Naive thymus-derived CD4-positive, alpha-beta T cell (primary cell): ENCODE measurements around the gene EEF2KMT. TPM values are rescaled to one million over a fixed set of nuclear protein-coding genes. Genes with fewer than 3 reads are reported as not detected.

ENCODE experiments used
- ATAC-seq: fragments of 150-1000 bp; cut with Tn5 transposase; 2 replicates; pipeline ENCODE4 v1.10.0; 2021; ENCODE audit warnings: mild to moderate bottlenecking, moderate library complexity
- CTCF ChIA-PET: fragments of 350-600 bp; sonication (Branson Sonifier 250); formaldehyde crosslinking; loops from one replicate; lab custom pipeline; 2021; ENCODE audit warnings: antibody characterized with exemption; lab: Charles Lee
- POLR2A ChIA-PET: fragments of 350-600 bp; sonication (Branson Sonifier 250); formaldehyde crosslinking; loops from one replicate; lab custom pipeline; 2021; ENCODE audit warnings: antibody characterized with exemption, inconsistent platforms; lab: Charles Lee
- DNase-seq, 9 donors: peaks; one replicate each; pipeline versions ENCODE4 v3.0.0 to v3.0.0-alpha.2; 2020 to 2022; ENCODE audit warnings: mixed read lengths in 1 of 9
- H3K27ac ChIP-seq: one replicate; pipeline ENCODE4 v1.7.0; 2013; ENCODE audit warnings: mild to moderate bottlenecking, low read depth, low read length, moderate library complexity
- H3K27me3 ChIP-seq, 2 donors: one replicate each; pipeline ENCODE4 v1.7.0; 2013; ENCODE audit warnings: low read length in 2 of 2, mild to moderate bottlenecking in 2 of 2, moderate library complexity in 2 of 2; ENCODE audit not compliant: control insufficient read depth in 2 of 2, insufficient read depth in 2 of 2
- H3K36me3 ChIP-seq, 3 experiments: 1 replicate in 2 of 3; 2 replicates in 1 of 3; pipeline ENCODE4 v1.7.0; 2013; ENCODE audit warnings: low read length in 3 of 3, mild to moderate bottlenecking in 3 of 3, moderate library complexity in 1 of 3; ENCODE audit not compliant: insufficient read depth in 3 of 3, control insufficient read depth in 2 of 3
- H3K4me1 ChIP-seq, 2 donors: one replicate each; pipeline ENCODE4 v1.7.0; 2013; ENCODE audit warnings: low read length in 2 of 2, mild to moderate bottlenecking in 2 of 2, moderate library complexity in 1 of 2; ENCODE audit not compliant: control insufficient read depth in 2 of 2, insufficient read depth in 2 of 2
- H3K4me3 ChIP-seq: 2 replicates; pipeline ENCODE4 v1.7.0; 2013; ENCODE audit warnings: mild to moderate bottlenecking, low read length
- H3K9me3 ChIP-seq, 3 experiments: 1 replicate in 2 of 3; 2 replicates in 1 of 3; pipeline ENCODE4 v1.7.0; 2013; ENCODE audit warnings: low read length in 3 of 3; ENCODE audit not compliant: control insufficient read depth in 2 of 3
- H3K27ac Mint-ChIP-seq, 9 donors: one replicate each; pipeline ENCODE4 v1.8.0; 2020 to 2022; ENCODE audit warnings: mixed read lengths in 9 of 9, mild to moderate bottlenecking in 8 of 9, moderate library complexity in 5 of 9, inconsistent platforms in 2 of 9
- H3K27me3 Mint-ChIP-seq, 5 donors: one replicate each; pipeline ENCODE4 v1.8.0; 2021 to 2022; ENCODE audit warnings: mixed read lengths in 5 of 5, mild to moderate bottlenecking in 1 of 5
- H3K36me3 Mint-ChIP-seq, 5 donors: one replicate each; pipeline ENCODE4 v1.8.0; 2020 to 2022; ENCODE audit warnings: mixed read lengths in 5 of 5, mild to moderate bottlenecking in 3 of 5, inconsistent platforms in 1 of 5
- H3K4me1 Mint-ChIP-seq, 7 donors: one replicate each; pipeline ENCODE4 v1.8.0; 2020 to 2022; ENCODE audit warnings: mixed read lengths in 7 of 7, mild to moderate bottlenecking in 3 of 7, inconsistent platforms in 1 of 7
- H3K4me3 Mint-ChIP-seq, 10 donors: one replicate each; pipeline ENCODE4 v1.8.0; 2020 to 2022; ENCODE audit warnings: mild to moderate bottlenecking in 10 of 10, mixed read lengths in 10 of 10, moderate library complexity in 6 of 10, inconsistent platforms in 2 of 10
- H3K9me3 Mint-ChIP-seq, 11 donors: one replicate each; pipeline ENCODE4 v1.8.0; 2020 to 2022; ENCODE audit warnings: mixed read lengths in 11 of 11, mild to moderate bottlenecking in 4 of 11, inconsistent platforms in 1 of 11, moderate library complexity in 1 of 11
- intact Hi-C, 2 donors: fragments of 100-400 bp; cut with micrococcal nuclease; formaldehyde crosslinking; loops; one replicate each; pipeline ENCODE4 v1.15.1; 2023
- polyA plus RNA-seq, 2 donors: library from polyadenylated mRNA; unstranded; fragments of 300-500 nt; fragmentation: Illumina TruSeq; gene quantifications; one replicate each; pipeline ENCODE4 v1.2.3, GENCODE V29; 2021
- total RNA-seq, 6 experiments: library from RNA in 5 of 6; stranded (reverse) in 5 of 6; gene quantifications; 1 replicate in 5 of 6; 2 replicates in 1 of 6; pipeline ENCODE4 v1.2.3 and lab custom pipeline; 2021 to 2026

The EEF2KMT gene
- total and polyA plus RNA-seq, 7 experiments from 2014 or later, result 5.5 to 18.5 (median 11.3) TPM

- intact Hi-C loops, result no loop called here
- Mint-ChIP-seq H3K9me3 (peaks cover 0 to 1% (median 0%) of the 10 kb centered on the region in 11 donors), H3K27ac (no peak overlapping the region), H3K27me3 (peaks cover 0 to 3% (median 0%) of the 10 kb centered on the region in 5 donors), H3K4me3 (no peak overlapping the region), H3K4me1 (peaks cover 19 to 37% (median 31%) of the 10 kb centered on the region in 7 donors), H3K36me3 (no peaks in the 10 kb centered on the region)
- H3K27me3 ChIP-seq, result no peaks in the 10 kb centered on the region
- H3K27ac ChIP-seq, result no peak overlapping the region
- H3K36me3 ChIP-seq, result no peaks in the 10 kb centered on the region
- no peak overlapping the region for H3K4me3 ChIP-seq
- ChIA-PET POLR2A (no interaction called here), CTCF (no interaction called here)
- H3K9me3 ChIP-seq, result no peaks in the 10 kb centered on the region
- ATAC-seq (no peak), DNase-seq (no peak)
- H3K4me1 ChIP-seq, result peaks cover 15 to 17% of the 10 kb centered on the region in 2 donors
These were observed 28.5 kb downstream of the EEF2KMT start for GRCh38 chr16:5069048-5069447.

GRCh38 chr16:5066511-5066910 is 31.1 kb downstream of the EEF2KMT start:
- no peak overlapping the region for H3K27ac Mint-ChIP-seq
- H3K27me3 ChIP-seq, result no peaks in the 10 kb centered on the region
- H3K9me3 ChIP-seq, result no peaks in the 10 kb centered on the region
- CTCF ChIA-PET, result no interaction called here
- ATAC-seq (no peak), DNase-seq (no peak)
- intact Hi-C loops, result no loop called here
- peaks cover 8 to 17% (median 12%) of the 10 kb centered on the region in 7 donors for H3K4me1 Mint-ChIP-seq
- H3K4me3 Mint-ChIP-seq, result no peak overlapping the region
- H3K27me3 Mint-ChIP-seq, result peaks cover 0 to 3% (median 0%) of the 10 kb centered on the region in 5 donors
- no peak overlapping the region for H3K27ac ChIP-seq
- no peaks in the 10 kb centered on the region for H3K36me3 ChIP-seq
- no peaks in the 10 kb centered on the region for H3K36me3 Mint-ChIP-seq
- POLR2A ChIA-PET, result no interaction called here
- H3K4me3 ChIP-seq, result no peak overlapping the region
- H3K4me1 ChIP-seq, result peaks cover 6 to 9% of the 10 kb centered on the region in 2 donors
- H3K9me3 Mint-ChIP-seq, result no peaks in the 10 kb centered on the region

DNA sequence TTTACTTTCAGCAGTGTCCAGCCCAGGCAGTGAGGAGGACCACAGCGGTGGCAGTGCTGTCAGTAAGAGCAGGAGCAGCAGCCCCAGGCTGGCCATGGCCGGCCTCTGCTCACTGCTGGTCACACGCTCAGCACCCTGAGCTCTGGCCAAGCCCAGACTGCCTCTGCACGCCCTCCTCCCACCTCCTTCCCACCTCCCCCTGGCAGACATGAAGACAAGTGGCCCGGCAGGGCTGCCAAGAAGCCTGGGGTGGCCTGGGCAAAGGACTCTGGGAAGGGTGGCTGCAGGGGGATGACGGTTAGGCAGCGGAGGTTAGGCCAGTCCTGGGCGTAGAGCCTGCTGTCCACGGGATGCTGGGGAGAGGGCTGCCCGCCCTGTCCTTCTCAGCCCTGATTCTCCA is 31.8 kb downstream of the EEF2KMT start, which contains the start of gene C16orf89:
C16orf89 (minus strand) TSS at position 144 of the 400 bp plus-strand sequence; CDS start at position 96, 48 bp downstream.
- no peaks in the 10 kb centered on the region for H3K36me3 Mint-ChIP-seq
- no peak for ATAC-seq
- H3K4me3 Mint-ChIP-seq, result no peak within 1 kb of the TSS
- no peak within 1 kb of the TSS for H3K27ac Mint-ChIP-seq
- Histone ChIP-seq H3K4me3 (no peak within 1 kb of the TSS), H3K27ac (no peak within 1 kb of the TSS), H3K27me3 (no peaks in the 10 kb centered on the region), H3K36me3 (no peaks in the 10 kb centered on the region), H3K4me1 (peaks cover 0 to 2% of the 10 kb centered on the region in 2 donors), H3K9me3 (no peaks in the 10 kb centered on the region)
- peaks cover 0 to 3% (median 0%) of the 10 kb centered on the region in 5 donors for H3K27me3 Mint-ChIP-seq
- no peaks in the 10 kb centered on the region for H3K9me3 Mint-ChIP-seq
- H3K4me1 Mint-ChIP-seq, result peaks cover under 1 to 10% (median 6%) of the 10 kb centered on the region in 7 donors
- ChIA-PET CTCF (no interaction called here), POLR2A (no interaction called here)
- DNase-seq, result no peak
- intact Hi-C loops, result no loop called here

- Mint-ChIP-seq H3K4me1 (peaks cover 0 to 5% (median under 1%) of the 10 kb centered on the region in 7 donors), H3K27ac (no peak overlapping the region), H3K9me3 (no peaks in the 10 kb centered on the region), H3K27me3 (peaks cover 0 to 3% (median 0%) of the 10 kb centered on the region in 5 donors), H3K36me3 (no peaks in the 10 kb centered on the region), H3K4me3 (no peak overlapping the region)
- Histone ChIP-seq H3K4me1 (no peaks in the 10 kb centered on the region), H3K4me3 (no peak overlapping the region), H3K27ac (no peak overlapping the region), H3K36me3 (no peaks in the 10 kb centered on the region), H3K27me3 (no peaks in the 10 kb centered on the region), H3K9me3 (no peaks in the 10 kb centered on the region)
- CTCF ChIA-PET, result interaction anchor here (1.4 kb wide), 1 partner anchor 28 kb away, joined by 4 read pairs; no protein-coding TSS in a partner anchor
- DNase-seq (no peak), ATAC-seq (no peak)
- intact Hi-C loops, result no loop called here
- POLR2A ChIA-PET, result interaction anchor here (0.6 kb wide), 1 partner anchor 39 kb away, joined by 3 read pairs; no protein-coding TSS in a partner anchor
These were observed 32.3 kb downstream of the EEF2KMT start for GRCh38 chr16:5065326-5065725.

DNA sequence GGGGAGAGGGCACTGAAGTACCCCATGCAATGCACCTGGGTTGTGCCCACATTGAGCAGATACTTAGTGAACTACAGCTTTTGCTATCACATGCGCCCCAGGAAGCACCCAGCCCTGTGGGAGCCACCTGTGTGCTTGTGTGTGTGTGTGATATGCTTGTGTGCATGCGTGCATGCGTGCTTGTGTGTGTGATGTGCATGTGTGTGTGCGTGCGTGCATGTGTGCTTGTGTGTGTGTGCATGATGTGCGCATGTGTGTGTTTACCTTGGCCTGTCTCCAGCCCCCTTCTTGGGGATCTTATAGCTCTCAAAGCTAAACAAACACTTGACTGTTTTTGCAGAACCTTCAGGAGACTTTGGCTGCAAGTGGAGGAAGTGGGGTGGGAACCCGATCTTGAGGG is 32.7 kb downstream of the EEF2KMT start:
- H3K9me3 Mint-ChIP-seq, result no peaks in the 10 kb centered on the region
- peaks cover 0 to 3% (median 0%) of the 10 kb centered on the region in 5 donors for H3K27me3 Mint-ChIP-seq
- H3K27me3 ChIP-seq, result no peaks in the 10 kb centered on the region
- no peaks in the 10 kb centered on the region for H3K9me3 ChIP-seq
- H3K4me3 Mint-ChIP-seq, result no peak overlapping the region
- intact Hi-C loops, result no loop called here
- DNase-seq (no peak), ATAC-seq (no peak)
- no peak overlapping the region for H3K27ac Mint-ChIP-seq
- POLR2A ChIA-PET, result interaction anchor here (0.6 kb wide), 1 partner anchor 39 kb away, joined by 3 read pairs; no protein-coding TSS in a partner anchor
- H3K36me3 Mint-ChIP-seq, result no peaks in the 10 kb centered on the region
- H3K4me3 ChIP-seq, result no peak overlapping the region
- no peaks in the 10 kb centered on the region for H3K4me1 ChIP-seq
- CTCF ChIA-PET, result interaction anchor here (1.4 kb wide), 1 partner anchor 28 kb away, joined by 4 read pairs; no protein-coding TSS in a partner anchor
- no peak overlapping the region for H3K27ac ChIP-seq
- H3K36me3 ChIP-seq, result no peaks in the 10 kb centered on the region
- H3K4me1 Mint-ChIP-seq, result peaks cover 0 to under 1% (median 0%) of the 10 kb centered on the region in 7 donors

DNA sequence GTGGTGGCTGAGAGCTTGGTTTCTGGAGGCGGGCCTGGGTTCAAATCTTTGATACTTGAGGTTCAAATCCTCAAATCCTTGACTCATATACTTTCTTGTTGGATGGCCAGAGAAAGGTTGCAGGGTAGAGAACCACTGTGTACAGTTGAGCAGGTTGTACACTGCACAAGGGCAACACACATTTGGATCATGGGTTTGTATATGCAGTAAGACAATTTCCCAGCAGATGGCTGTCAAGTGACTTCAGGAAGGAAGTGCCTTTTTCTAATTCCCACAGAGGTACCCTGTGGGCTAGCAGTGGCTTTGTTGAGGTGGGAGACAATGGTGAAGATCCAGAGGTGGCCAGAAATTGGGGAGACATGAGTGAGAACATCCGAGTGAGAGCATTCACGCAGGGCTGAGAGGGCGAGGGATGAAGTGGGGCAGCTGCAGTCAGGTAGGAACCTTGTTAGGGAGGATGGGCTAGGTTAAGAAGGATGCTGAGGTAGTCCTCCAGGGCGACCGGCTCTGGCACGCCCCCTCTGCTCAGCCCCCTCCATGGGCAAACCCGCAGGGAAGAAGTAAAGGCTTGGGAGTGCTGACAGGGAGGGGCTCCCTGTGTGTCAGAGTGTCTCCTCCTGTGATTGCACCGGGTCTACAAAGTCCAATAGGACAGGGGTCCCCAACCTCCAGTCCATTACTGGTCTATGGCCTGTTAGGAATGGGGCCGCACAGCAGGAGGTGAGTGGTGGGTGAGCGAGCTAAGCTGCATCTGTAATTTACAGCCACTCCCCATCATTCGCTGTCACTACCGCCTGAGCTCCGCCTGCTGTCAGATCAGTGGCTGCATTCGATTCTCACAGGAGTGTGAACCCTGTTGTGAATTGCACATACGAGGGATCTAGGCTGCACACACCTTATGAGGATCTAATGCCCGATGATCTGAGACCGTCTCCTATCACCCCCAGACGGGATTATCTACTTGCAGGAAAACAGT is 34.5 kb downstream of the EEF2KMT start:
- DNase-seq (no peak), ATAC-seq (no peak)
- Mint-ChIP-seq H3K4me3 (no peak overlapping the region), H3K4me1 (no peaks in the 10 kb centered on the region), H3K36me3 (no peaks in the 10 kb centered on the region), H3K27ac (no peak overlapping the region), H3K27me3 (peaks cover 0 to 3% (median 0%) of the 10 kb centered on the region in 5 donors), H3K9me3 (no peaks in the 10 kb centered on the region)
- H3K27ac ChIP-seq, result no peak overlapping the region
- H3K4me3 ChIP-seq, result no peak overlapping the region
- CTCF ChIA-PET, result no interaction called here
- intact Hi-C loops, result no loop called here
- H3K27me3 ChIP-seq, result no peaks in the 10 kb centered on the region
- H3K9me3 ChIP-seq, result no peaks in the 10 kb centered on the region
- H3K4me1 ChIP-seq, result no peaks in the 10 kb centered on the region
- POLR2A ChIA-PET, result no interaction called here
- no peaks in the 10 kb centered on the region for H3K36me3 ChIP-seq
